Fibroblast of villous mesenchyme (primary cell): ENCODE results near the gene ZNF610. TPM values are rescaled to one million over a fixed set of nuclear protein-coding genes. Genes with fewer than 3 reads are reported as not detected.
A peak's percentile ranks its signal among the peaks of the same experiment; 100 is the strongest.
"Not testable (repeated sequence)": the region's sequence is repeated elsewhere in the genome, so short reads cannot be mapped to it uniquely, and the experiment has no call there.

Experiments
- DNase-seq: peaks from one replicate; pipeline ENCODE4 v3.0.0-alpha.2; 2010; ENCODE audit warnings: low read depth
- H3K4me3 ChIP-seq: 2 replicates; pipeline ENCODE4 v1.5.1; 2011; ENCODE audit warnings: low read depth, mild to moderate bottlenecking, low read length
- total RNA-seq: library from RNA; depleted of rRNA; stranded (reverse); fragments of >200 nt; gene quantifications from 2 replicates; pipeline ENCODE4 v1.2.3, GENCODE V29; 2012
- TF ChIP-seq, protein P1 (sequence below): IDR thresholded peaks from 2 replicates; pipeline ENCODE4 v1.5.1; 2012; ENCODE audit warnings: low read depth, mild to moderate bottlenecking, low read length; ENCODE audit not compliant: insufficient read depth

Gene ZNF610
- 0.97 and 2.2 TPM in 2 replicates for total RNA-seq

DNA sequence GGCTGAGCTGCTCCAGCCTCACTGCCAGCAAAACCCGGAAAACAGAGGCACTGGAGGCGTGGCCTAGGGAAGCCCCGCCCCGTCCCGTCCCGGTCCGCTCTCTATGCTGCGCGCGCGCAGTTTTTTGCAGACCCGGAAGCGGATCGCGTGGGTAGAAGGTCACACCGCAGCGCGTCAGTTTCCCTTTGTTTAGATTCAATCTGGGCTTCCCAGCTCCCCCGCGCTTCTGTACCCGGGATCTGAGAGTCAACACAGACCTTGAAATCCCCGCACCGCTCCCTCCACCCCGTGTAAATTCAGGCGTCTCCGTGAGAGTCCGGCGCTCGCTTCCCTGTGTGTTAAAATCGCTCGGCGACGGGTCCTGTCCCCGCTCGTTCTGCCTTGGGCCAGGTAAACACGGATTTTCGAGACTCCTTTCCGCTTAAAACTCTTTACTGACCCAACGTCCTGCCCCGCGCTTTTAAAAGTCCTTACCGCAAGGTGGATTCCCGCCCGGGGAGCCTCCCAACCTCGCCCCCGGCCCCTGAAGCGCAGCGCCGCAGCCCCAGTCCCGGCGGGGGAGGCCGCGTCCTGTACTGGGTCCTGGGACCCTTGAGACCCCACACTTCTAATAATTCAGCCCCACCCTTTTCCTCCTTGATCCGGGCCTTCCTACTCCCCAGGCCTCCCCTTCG, at the start of gene ZNF610:
ZNF610 (plus strand) TSS at position 127 of the 674 bp plus-strand sequence. CDS start 12,930 bp downstream, outside the sequence.
- TF ChIP-seq, protein P1, sequence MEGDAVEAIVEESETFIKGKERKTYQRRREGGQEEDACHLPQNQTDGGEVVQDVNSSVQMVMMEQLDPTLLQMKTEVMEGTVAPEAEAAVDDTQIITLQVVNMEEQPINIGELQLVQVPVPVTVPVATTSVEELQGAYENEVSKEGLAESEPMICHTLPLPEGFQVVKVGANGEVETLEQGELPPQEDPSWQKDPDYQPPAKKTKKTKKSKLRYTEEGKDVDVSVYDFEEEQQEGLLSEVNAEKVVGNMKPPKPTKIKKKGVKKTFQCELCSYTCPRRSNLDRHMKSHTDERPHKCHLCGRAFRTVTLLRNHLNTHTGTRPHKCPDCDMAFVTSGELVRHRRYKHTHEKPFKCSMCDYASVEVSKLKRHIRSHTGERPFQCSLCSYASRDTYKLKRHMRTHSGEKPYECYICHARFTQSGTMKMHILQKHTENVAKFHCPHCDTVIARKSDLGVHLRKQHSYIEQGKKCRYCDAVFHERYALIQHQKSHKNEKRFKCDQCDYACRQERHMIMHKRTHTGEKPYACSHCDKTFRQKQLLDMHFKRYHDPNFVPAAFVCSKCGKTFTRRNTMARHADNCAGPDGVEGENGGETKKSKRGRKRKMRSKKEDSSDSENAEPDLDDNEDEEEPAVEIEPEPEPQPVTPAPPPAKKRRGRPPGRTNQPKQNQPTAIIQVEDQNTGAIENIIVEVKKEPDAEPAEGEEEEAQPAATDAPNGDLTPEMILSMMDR, result no peak
- peak within 1 kb of the TSS; percentile 64 for H3K4me3 ChIP-seq
- DNase-seq, result peak; percentile 81

DNA sequence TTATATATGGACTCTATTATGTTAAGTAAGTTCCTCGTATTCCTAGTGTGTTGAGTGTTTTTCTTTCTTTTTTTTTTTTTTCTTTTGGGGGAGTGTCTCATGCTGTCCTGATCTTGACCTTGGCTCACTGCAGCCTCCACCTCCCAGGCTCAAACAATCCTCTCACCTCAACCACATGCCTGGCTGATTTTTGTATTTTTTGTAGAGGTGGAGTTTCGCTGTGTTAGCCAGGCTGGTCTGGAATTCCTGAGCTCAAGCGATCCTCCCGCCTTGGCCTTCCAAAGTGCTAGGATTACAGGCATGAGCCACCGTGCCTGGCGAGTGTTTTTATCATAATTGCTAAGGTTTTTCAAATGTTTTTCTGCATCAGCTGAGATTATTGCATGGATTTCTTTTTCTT, 49.8 kb upstream of the ZNF610 start:
- no peak for DNase-seq
- H3K4me3 ChIP-seq, result no peak overlapping the region
- TF ChIP-seq, protein P1, result no peak

- no peak overlapping the region for H3K4me3 ChIP-seq
- DNase-seq, result no peak
- TF ChIP-seq, protein P1, result no peak
Measured at GRCh38 chr19:52291781-52292180, 44.3 kb upstream of the ZNF610 start.

GRCh38 chr19:52292946-52293345, 43.1 kb upstream of the ZNF610 start:
- DNase-seq, H3K4me3 ChIP-seq: not testable (repeated sequence)

DNA sequence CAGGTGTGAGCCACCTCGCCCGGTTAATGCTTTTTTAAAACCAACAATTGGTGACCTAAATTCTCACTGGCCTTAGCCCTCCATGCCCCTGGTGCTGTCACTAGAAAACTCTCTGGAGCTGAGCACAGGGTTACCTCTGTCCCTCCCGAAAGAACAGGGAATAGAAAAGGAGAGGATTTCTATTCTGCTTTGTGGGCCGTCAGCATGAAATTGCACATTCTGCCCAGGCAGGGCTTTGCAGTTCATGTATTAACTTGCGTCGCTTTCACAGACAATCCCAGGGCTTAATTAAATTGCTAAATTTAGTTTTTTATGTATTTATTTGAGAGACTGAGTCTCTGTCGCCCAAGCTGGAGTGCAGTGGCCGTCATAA, 39.7 kb upstream of the ZNF610 start:
- H3K4me3 ChIP-seq, result peak overlapping the region; percentile 67
- TF ChIP-seq, protein P1, result no peak
- DNase-seq, result no peak

- DNase-seq, result peak; percentile 79
- TF ChIP-seq, protein P1, result peak; percentile 13
- H3K4me3 ChIP-seq, result peak within 1 kb of the TSS; percentile 91
Measured at GRCh38 chr19:52296773-52297600, 39.1 kb upstream of the ZNF610 start, which contains the start of gene ZNF480. ZNF480 (plus strand) TSS chr19:52297169; CDS start chr19:52300413, 3,244 bp downstream.

- peak; percentile 11 for DNase-seq
- TF ChIP-seq, protein P1, result no peak
- peak overlapping the region; percentile 91 for H3K4me3 ChIP-seq
Measured at GRCh38 chr19:52297601-52298364, 38.3 kb upstream of the ZNF610 start.
